ENCODE results near the gene GLUL. TPM values are rescaled to one million over a fixed set of nuclear protein-coding genes. Genes with fewer than 3 reads are reported as not detected.

Gene GLUL
- total RNA-seq, 1 donor from 2014 or later, result 37.8 TPM

GRCh38 chr1:182410620-182411273 is 19.2 kb upstream of the GLUL start:
- POLR2A ChIA-PET, result no interaction called here
- H3K27me3 Mint-ChIP-seq, result peaks cover 15% of the 10 kb centered on the region

GRCh38 chr1:182410138-182410537 is 18.5 kb upstream of the GLUL start:
- intact Hi-C loops (cut with micrococcal nuclease), result no loop called here
- H3K27ac Mint-ChIP-seq, result no peak overlapping the region
- POLR2A ChIA-PET, result no interaction called here

More at GRCh38 chr1:182410620-182411273, 19.2 kb upstream of the GLUL start:
- H3K4me1 Mint-ChIP-seq, result no peaks in the 10 kb centered on the region
- H3K36me3 Mint-ChIP-seq (ENCODE audit: low read depth), result no peaks in the 10 kb centered on the region
- ATAC-seq (ENCODE audit: low read depth) (no peak), DNase-seq (no peak)
- H3K9me3 Mint-ChIP-seq, result no peaks in the 10 kb centered on the region
- CTCF ChIA-PET, result no interaction called here
- no peak overlapping the region for H3K27ac Mint-ChIP-seq
- intact Hi-C loops (cut with micrococcal nuclease), result no loop called here
- H3K4me3 Mint-ChIP-seq, result no peak overlapping the region
- TF ChIP-seq CTCF (IDR thresholded peaks at IDR 0.05), result no peak

GRCh38 chr1:182408435-182409075 is 17.0 kb upstream of the GLUL start:
- H3K36me3 Mint-ChIP-seq (ENCODE audit: low read depth), result no peaks in the 10 kb centered on the region
- intact Hi-C loops (cut with micrococcal nuclease), result no loop called here
- H3K4me1 Mint-ChIP-seq, result no peaks in the 10 kb centered on the region
- CTCF ChIA-PET, result interaction anchor here (1.4 kb wide), 1 partner anchor 266 kb away, joined by 6 read pairs; no protein-coding TSS in a partner anchor
- TF ChIP-seq CTCF (IDR thresholded peaks at IDR 0.05), result no peak
- H3K27me3 Mint-ChIP-seq, result peaks cover 8% of the 10 kb centered on the region
- POLR2A ChIA-PET, result no interaction called here
- no peak overlapping the region for H3K27ac Mint-ChIP-seq
- DNase-seq (no peak), ATAC-seq (ENCODE audit: low read depth) (no peak)
- no peak overlapping the region for H3K4me3 Mint-ChIP-seq
- H3K9me3 Mint-ChIP-seq, result no peaks in the 10 kb centered on the region

More at GRCh38 chr1:182410138-182410537, 18.5 kb upstream of the GLUL start:
- DNase-seq (no peak), ATAC-seq (ENCODE audit: low read depth) (no peak)
- CTCF ChIA-PET, result no interaction called here
- H3K27me3 Mint-ChIP-seq, result peaks cover 12% of the 10 kb centered on the region
- H3K4me3 Mint-ChIP-seq, result no peak overlapping the region
- H3K9me3 Mint-ChIP-seq, result no peaks in the 10 kb centered on the region
- no peaks in the 10 kb centered on the region for H3K4me1 Mint-ChIP-seq
- no peaks in the 10 kb centered on the region for H3K36me3 Mint-ChIP-seq (ENCODE audit: low read depth)
- no peak for TF ChIP-seq CTCF (IDR thresholded peaks at IDR 0.05)

- Mint-ChIP-seq H3K27me3 (peaks cover 8% of the 10 kb centered on the region), H3K9me3 (no peaks in the 10 kb centered on the region), H3K27ac (no peak overlapping the region), H3K4me1 (no peaks in the 10 kb centered on the region), H3K4me3 (no peak overlapping the region), H3K36me3 (ENCODE audit: low read depth) (no peaks in the 10 kb centered on the region)
- no peak for TF ChIP-seq CTCF (IDR thresholded peaks at IDR 0.05)
- ChIA-PET CTCF (interaction anchor here (1.4 to 1.7 kb wide), 2 partner anchors 265 kb away, joined by 4 to 6 read pairs; no protein-coding TSS in a partner anchor), POLR2A (no interaction called here)
- intact Hi-C loops (cut with micrococcal nuclease), result no loop called here
- DNase-seq, result no peak
- ATAC-seq (ENCODE audit: low read depth), result no peak
Measured at GRCh38 chr1:182407724-182408123, 16.1 kb upstream of the GLUL start.

GRCh38 chr1:182406012-182406411 is 14.4 kb upstream of the GLUL start:
- Mint-ChIP-seq H3K9me3 (no peaks in the 10 kb centered on the region), H3K36me3 (ENCODE audit: low read depth) (no peaks in the 10 kb centered on the region), H3K4me3 (no peak overlapping the region), H3K4me1 (no peaks in the 10 kb centered on the region), H3K27me3 (peaks cover 8% of the 10 kb centered on the region), H3K27ac (no peak overlapping the region)
- intact Hi-C loops (cut with micrococcal nuclease), result no loop called here
- ATAC-seq (ENCODE audit: low read depth) (no peak), DNase-seq (no peak)
- no peak for TF ChIP-seq CTCF (IDR thresholded peaks at IDR 0.05)
- ChIA-PET CTCF (interaction anchor here (0.6 to 1.7 kb wide), 3 partner anchors 8 to 263 kb away, joined by 3 to 5 read pairs (median 4); no protein-coding TSS in a partner anchor), POLR2A (no interaction called here)
